Measurements from ENCODE around the gene VTN. TPM values are rescaled to one million over a fixed set of nuclear protein-coding genes. Genes with fewer than 3 reads are reported as not detected.

The VTN gene
- total and polyA plus RNA-seq, 3 experiments from 2014 or later, result 0.18 to 0.57 TPM; not detected in 1

DNA sequence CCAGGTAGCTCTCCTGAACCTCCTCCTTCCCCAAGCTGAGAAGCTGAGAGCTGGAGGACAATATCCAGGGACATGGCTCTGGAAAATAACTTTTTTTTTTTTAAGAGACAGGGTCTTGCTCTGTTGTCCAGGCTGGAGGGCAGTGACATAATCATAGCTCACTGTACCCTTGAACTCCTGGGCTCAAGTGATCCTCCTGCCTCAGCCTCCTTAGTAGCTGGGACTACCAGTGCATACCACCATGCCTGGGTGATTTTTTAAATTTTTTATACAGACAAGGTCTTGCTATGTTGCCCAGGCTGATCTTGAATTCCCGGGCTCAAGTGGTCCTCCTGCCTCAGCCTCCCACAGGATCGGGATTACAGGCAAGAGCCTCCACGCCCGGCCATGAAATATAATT lies 29.7 kb upstream of the VTN start:
- Mint-ChIP-seq H3K27ac (peak overlapping the region in 4 of 8 donors; percentile 6 to 58 (median 17)), H3K4me1 (peaks cover 0 to 9% (median 7%) of the 10 kb centered on the region in 3 donors), H3K27me3 (no peaks in the 10 kb centered on the region), H3K9me3 (no peaks in the 10 kb centered on the region), H3K4me3 (no peak overlapping the region), H3K36me3 (peaks cover 0 to 26% (median 3%) of the 10 kb centered on the region in 3 donors)
- Histone ChIP-seq H3K27ac (ENCODE audit: low read depth, low read length) (no peak overlapping the region), H3K36me3 (ENCODE audit: insufficient read depth, low read length) (no peaks in the 10 kb centered on the region), H3K4me3 (ENCODE audit: low read length) (no peak overlapping the region), H3K4me1 (ENCODE audit: insufficient read depth, low read length) (no peaks in the 10 kb centered on the region), H3K27me3 (ENCODE audit: insufficient read depth, low read length, poor library complexity, severe bottlenecking) (no peaks in the 10 kb centered on the region), H3K9me3 (ENCODE audit: low read length) (no peaks in the 10 kb centered on the region)
- CTCF ChIA-PET, result interaction anchor here (1.7 kb wide), 1 partner anchor 16 kb away, joined by 8 read pairs; no protein-coding TSS in a partner anchor
- DNase-seq, result no peak
- POLR2A ChIA-PET, result no interaction called here

- H3K4me3 Mint-ChIP-seq, result no peak overlapping the region
- CTCF ChIA-PET, result no interaction called here
Measured at GRCh38 chr17:28398280-28398981, 28.3 kb upstream of the VTN start.

GRCh38 chr17:28397687-28398279 lies 27.7 kb upstream of the VTN start:
- peak overlapping the region in 5 of 8 donors; percentile 4 to 77 (median 42) for H3K27ac Mint-ChIP-seq
- ChIA-PET CTCF (no interaction called here), POLR2A (no interaction called here)
- Histone ChIP-seq H3K4me3 (ENCODE audit: low read length) (no peak overlapping the region), H3K36me3 (ENCODE audit: insufficient read depth, low read length) (peaks cover 11% of the 10 kb centered on the region), H3K27me3 (ENCODE audit: insufficient read depth, low read length, poor library complexity, severe bottlenecking) (no peaks in the 10 kb centered on the region), H3K4me1 (ENCODE audit: insufficient read depth, low read length) (no peaks in the 10 kb centered on the region), H3K9me3 (ENCODE audit: low read length) (no peaks in the 10 kb centered on the region), H3K27ac (ENCODE audit: low read depth, low read length) (no peak overlapping the region)
- no peak for DNase-seq
- H3K36me3 Mint-ChIP-seq, result peaks cover 3 to 46% (median 7%) of the 10 kb centered on the region in 3 donors
- no peak overlapping the region for H3K4me3 Mint-ChIP-seq
- no peaks in the 10 kb centered on the region for H3K9me3 Mint-ChIP-seq
- no peaks in the 10 kb centered on the region for H3K27me3 Mint-ChIP-seq
- peaks cover 0 to under 1% (median 0%) of the 10 kb centered on the region in 3 donors for H3K4me1 Mint-ChIP-seq

More at GRCh38 chr17:28398280-28398981, 28.3 kb upstream of the VTN start:
- Mint-ChIP-seq H3K4me1 (peaks cover 0 to 2% (median 0%) of the 10 kb centered on the region in 3 donors), H3K36me3 (peaks cover 3 to 40% (median 7%) of the 10 kb centered on the region in 3 donors), H3K27me3 (no peaks in the 10 kb centered on the region), H3K9me3 (no peaks in the 10 kb centered on the region), H3K27ac (peak overlapping the region in 5 of 8 donors; percentile 42 to 77 (median 52))
- no peaks in the 10 kb centered on the region for H3K27me3 ChIP-seq (ENCODE audit: insufficient read depth, low read length, poor library complexity, severe bottlenecking)
- H3K4me1 ChIP-seq (ENCODE audit: insufficient read depth, low read length), result no peaks in the 10 kb centered on the region
- POLR2A ChIA-PET, result no interaction called here
- peaks cover 5% of the 10 kb centered on the region for H3K36me3 ChIP-seq (ENCODE audit: insufficient read depth, low read length)
- H3K27ac ChIP-seq (ENCODE audit: low read depth, low read length), result no peak overlapping the region
- no peak for DNase-seq
- no peak overlapping the region for H3K4me3 ChIP-seq (ENCODE audit: low read length)
- no peaks in the 10 kb centered on the region for H3K9me3 ChIP-seq (ENCODE audit: low read length)

GRCh38 chr17:28397275-28397674 lies 27.2 kb upstream of the VTN start:
- H3K4me3 ChIP-seq (ENCODE audit: low read length), result no peak overlapping the region
- H3K36me3 Mint-ChIP-seq, result peaks cover 3 to 51% (median 7%) of the 10 kb centered on the region in 3 donors
- no peaks in the 10 kb centered on the region for H3K4me1 Mint-ChIP-seq
- no peaks in the 10 kb centered on the region for H3K27me3 ChIP-seq (ENCODE audit: insufficient read depth, low read length, poor library complexity, severe bottlenecking)
- peak overlapping the region in 2 of 8 donors; percentile 28 to 50 for H3K27ac Mint-ChIP-seq
- CTCF ChIA-PET, result interaction anchor here (2.7 kb wide), 1 partner anchor 19 kb away, joined by 7 read pairs; no protein-coding TSS in a partner anchor
- no peak overlapping the region for H3K4me3 Mint-ChIP-seq
- H3K27me3 Mint-ChIP-seq, result no peaks in the 10 kb centered on the region
- POLR2A ChIA-PET, result no interaction called here
- no peaks in the 10 kb centered on the region for H3K9me3 Mint-ChIP-seq
- peaks cover 15% of the 10 kb centered on the region for H3K36me3 ChIP-seq (ENCODE audit: insufficient read depth, low read length)
- H3K27ac ChIP-seq (ENCODE audit: low read depth, low read length), result no peak overlapping the region
- H3K9me3 ChIP-seq (ENCODE audit: low read length), result no peaks in the 10 kb centered on the region
- no peaks in the 10 kb centered on the region for H3K4me1 ChIP-seq (ENCODE audit: insufficient read depth, low read length)
- DNase-seq, result no peak

DNA sequence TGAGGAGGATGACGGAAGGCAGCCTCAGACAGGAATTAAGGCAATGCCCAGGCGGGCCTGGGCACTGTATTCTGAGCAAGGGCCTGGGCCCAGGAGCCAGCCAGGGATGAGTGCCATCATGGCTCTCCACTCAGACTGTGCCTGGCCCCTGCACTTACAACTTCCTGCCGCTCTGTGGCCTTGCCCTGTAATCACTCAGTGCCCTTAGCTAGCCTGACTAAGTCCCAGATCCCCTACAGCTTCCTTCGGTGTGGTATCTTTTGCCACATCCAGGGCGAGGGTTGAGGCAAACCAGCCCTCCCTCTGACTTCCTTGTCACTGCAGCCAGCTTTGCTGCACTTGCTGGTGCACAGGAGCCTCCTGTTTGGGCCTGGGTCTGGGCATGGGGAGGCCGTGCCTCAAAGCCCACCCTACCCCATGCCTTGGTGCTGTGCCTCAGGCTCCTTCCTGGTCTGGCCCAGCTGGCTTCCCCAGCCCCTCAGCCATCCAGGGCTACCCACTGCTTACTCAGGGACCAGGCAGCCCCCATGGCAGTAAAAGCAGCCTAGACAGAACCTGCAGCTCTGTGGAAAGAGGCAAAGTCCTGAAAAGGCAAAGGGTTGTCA lies 26.6 kb upstream of the VTN start:
- H3K27me3 ChIP-seq (ENCODE audit: insufficient read depth, low read length, poor library complexity, severe bottlenecking), result no peaks in the 10 kb centered on the region
- ChIA-PET POLR2A (no interaction called here), CTCF (interaction anchor here (2.7 kb wide), 1 partner anchor 20 kb away, joined by 7 read pairs; no protein-coding TSS in a partner anchor)
- no peaks in the 10 kb centered on the region for H3K9me3 Mint-ChIP-seq
- DNase-seq, result no peak
- H3K4me1 ChIP-seq (ENCODE audit: insufficient read depth, low read length), result no peaks in the 10 kb centered on the region
- no peaks in the 10 kb centered on the region for H3K4me1 Mint-ChIP-seq
- H3K36me3 Mint-ChIP-seq, result peaks cover 3 to 52% (median 7%) of the 10 kb centered on the region in 3 donors
- no peak overlapping the region for H3K4me3 Mint-ChIP-seq
- no peaks in the 10 kb centered on the region for H3K27me3 Mint-ChIP-seq
- H3K27ac ChIP-seq (ENCODE audit: low read depth, low read length), result no peak overlapping the region
- H3K4me3 ChIP-seq (ENCODE audit: low read length), result no peak overlapping the region
- H3K36me3 ChIP-seq (ENCODE audit: insufficient read depth, low read length), result peaks cover 15% of the 10 kb centered on the region
- no peaks in the 10 kb centered on the region for H3K9me3 ChIP-seq (ENCODE audit: low read length)
- peak overlapping the region in 3 of 8 donors; percentile 29 to 75 (median 51) for H3K27ac Mint-ChIP-seq

GRCh38 chr17:28395968-28396367 lies 25.9 kb upstream of the VTN start:
- Mint-ChIP-seq H3K27ac (no peak overlapping the region), H3K27me3 (no peaks in the 10 kb centered on the region), H3K4me1 (no peaks in the 10 kb centered on the region), H3K9me3 (no peaks in the 10 kb centered on the region), H3K36me3 (peaks cover 3 to 60% (median 7%) of the 10 kb centered on the region in 3 donors), H3K4me3 (no peak overlapping the region)
- Histone ChIP-seq H3K9me3 (ENCODE audit: low read length) (no peaks in the 10 kb centered on the region), H3K27ac (ENCODE audit: low read depth, low read length) (no peak overlapping the region), H3K4me3 (ENCODE audit: low read length) (no peak overlapping the region), H3K27me3 (ENCODE audit: insufficient read depth, low read length, poor library complexity, severe bottlenecking) (no peaks in the 10 kb centered on the region), H3K4me1 (ENCODE audit: insufficient read depth, low read length) (no peaks in the 10 kb centered on the region), H3K36me3 (ENCODE audit: insufficient read depth, low read length) (peaks cover 20% of the 10 kb centered on the region)
- ChIA-PET POLR2A (no interaction called here), CTCF (interaction anchor here (2.7 kb wide), 1 partner anchor 21 kb away, joined by 7 read pairs; no protein-coding TSS in a partner anchor)
- no peak for DNase-seq

DNA sequence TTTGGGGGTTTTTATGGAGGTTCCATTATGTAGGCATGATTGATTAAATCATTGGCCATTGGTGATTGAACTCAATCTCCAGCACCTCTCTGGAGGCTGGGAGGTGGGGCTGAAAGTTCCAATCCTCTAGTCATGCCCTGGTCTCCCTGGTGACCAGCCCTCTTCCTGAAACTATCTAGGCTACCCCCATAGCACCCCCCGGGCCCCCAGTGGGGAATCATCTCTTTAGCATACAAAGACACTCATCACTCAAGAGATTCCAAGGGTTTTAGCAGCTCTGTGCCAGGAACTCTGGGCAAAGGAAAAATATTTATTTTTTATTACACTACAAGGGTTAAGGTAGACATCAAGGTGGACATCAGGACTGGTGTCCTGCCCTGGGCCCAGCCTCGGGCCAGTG lies 25.3 kb upstream of the VTN start:
- Mint-ChIP-seq H3K4me3 (no peak overlapping the region), H3K36me3 (peaks cover 4 to 65% (median 9%) of the 10 kb centered on the region in 3 donors), H3K4me1 (no peaks in the 10 kb centered on the region), H3K9me3 (no peaks in the 10 kb centered on the region), H3K27me3 (no peaks in the 10 kb centered on the region), H3K27ac (no peak overlapping the region)
- DNase-seq, result no peak
- POLR2A ChIA-PET, result no interaction called here
- H3K27me3 ChIP-seq (ENCODE audit: insufficient read depth, low read length, poor library complexity, severe bottlenecking), result no peaks in the 10 kb centered on the region
- H3K27ac ChIP-seq (ENCODE audit: low read depth, low read length), result no peak overlapping the region
- CTCF ChIA-PET, result interaction anchor here (2.7 kb wide), 1 partner anchor 21 kb away, joined by 7 read pairs; no protein-coding TSS in a partner anchor
- H3K4me3 ChIP-seq (ENCODE audit: low read length), result no peak overlapping the region
- H3K9me3 ChIP-seq (ENCODE audit: low read length), result no peaks in the 10 kb centered on the region
- H3K36me3 ChIP-seq (ENCODE audit: insufficient read depth, low read length), result peaks cover 26% of the 10 kb centered on the region
- H3K4me1 ChIP-seq (ENCODE audit: insufficient read depth, low read length), result no peaks in the 10 kb centered on the region

Measured in CD8-positive, alpha-beta memory T cell (primary cell).